Lung (tissue), 12 donors: ENCODE results near the gene GNA14. TPM values are rescaled to one million over a fixed set of nuclear protein-coding genes. Genes with fewer than 3 reads are reported as not detected.

Experiments used
- ATAC-seq: fragments of 200-7000 bp; cut with Tn5 transposase; one replicate; pipeline ENCODE4 v1.9.1; 2020; ENCODE audit warnings: moderate number of reproducible peaks; ENCODE audit not compliant: insufficient read depth, low FRiP score
- DNase-seq, 3 donors: peaks; one replicate each; pipeline ENCODE4 v3.0.0-alpha.2; 2013 to 2017
- H3K27ac ChIP-seq, 2 donors: one replicate each; pipeline ENCODE4 v1.5.1; 2013; ENCODE audit warnings: mild to moderate bottlenecking in 2 of 2, moderate library complexity in 2 of 2, control low read depth in 1 of 2, inconsistent platforms in 1 of 2, low read depth in 1 of 2, low read length in 1 of 2
- H3K27me3 ChIP-seq, 3 donors: one replicate each; pipeline ENCODE4 v1.5.1; 2013; ENCODE audit warnings: low read length in 2 of 3; ENCODE audit not compliant: control insufficient read depth in 3 of 3, insufficient read depth in 3 of 3
- H3K36me3 ChIP-seq, 4 donors: one replicate each; pipeline ENCODE4 v1.5.1; 2013; ENCODE audit warnings: low read length in 4 of 4, mild to moderate bottlenecking in 1 of 4, moderate library complexity in 1 of 4; ENCODE audit not compliant: control insufficient read depth in 4 of 4, insufficient read depth in 4 of 4
- H3K4me1 ChIP-seq, 5 donors: one replicate each; pipeline ENCODE4 v1.5.1; 2013; ENCODE audit warnings: low read length in 5 of 5, mild to moderate bottlenecking in 2 of 5, moderate library complexity in 1 of 5; ENCODE audit not compliant: control insufficient read depth in 5 of 5, insufficient read depth in 5 of 5
- H3K4me3 ChIP-seq: one replicate; pipeline ENCODE4 v1.5.1; 2013; ENCODE audit warnings: mild to moderate bottlenecking, control low read depth, moderate library complexity
- H3K9ac ChIP-seq, 2 donors: one replicate each; pipeline ENCODE4 v1.5.1; 2013; ENCODE audit warnings: low read length in 2 of 2, control low read depth in 1 of 2; ENCODE audit not compliant: insufficient read depth in 1 of 2
- H3K9me3 ChIP-seq, 4 donors: one replicate each; pipeline ENCODE4 v1.5.1; 2013; ENCODE audit warnings: low read length in 3 of 4, mild to moderate bottlenecking in 1 of 4, moderate library complexity in 1 of 4; ENCODE audit not compliant: control insufficient read depth in 4 of 4, insufficient read depth in 3 of 4
- CTCF ChIP-seq: IDR thresholded peaks from 2 replicates; pipeline ENCODE4 v1.5.1; 2012; ENCODE audit warnings: mild to moderate bottlenecking; ENCODE audit errors: control extremely low read depth, extremely low read depth
- WGBS, 2 donors: extraction: QIAGEN DNeasy Blood & Tissue Kit; methylation state at CpG; one replicate each; pipeline ENCODE4 v1.1.7; 2013; 5-methylcytosine and 5-hydroxymethylcytosine counted together
- polyA plus RNA-seq, 2 donors: library from polyadenylated mRNA; stranded (reverse); fragments of 200-250 nt; gene quantifications; one replicate each; pipeline ENCODE4 v1.2.1, GENCODE V29; 2013
- total RNA-seq, 2 donors: library from RNA; depleted of rRNA in 1 of 2; stranded (reverse); fragments of >200 nt in 1 of 2; gene quantifications; one replicate each; pipeline ENCODE4 v1.2.1, GENCODE V29; 2014 to 2021
- donor health status: control.
- donor health status: control.
- donor health status: Bipolar disorder and iron deficiency.
- donor health status: healthy.
- donor health status: DM: yes; HTN: yes; CAD: no.

The GNA14 gene
- total and polyA plus RNA-seq, 4 donors, result 4.1 to 15.1 (median 11.3) TPM

- H3K36me3 ChIP-seq, result no peaks in the 10 kb centered on the region
- H3K27ac ChIP-seq, result no peak overlapping the region
- 91 to 96% methylated on average over 3 of the region's 3 CpGs for WGBS, 2 donors
- ATAC-seq (no peak), DNase-seq (no peak)
- TF ChIP-seq CTCF, result no peak
- H3K4me3 ChIP-seq, result no peak overlapping the region
- H3K4me1 ChIP-seq, result peaks cover 0 to 65% (median 22%) of the 10 kb centered on the region in 5 donors
- H3K9me3 ChIP-seq, result no peaks in the 10 kb centered on the region
- no peaks in the 10 kb centered on the region for H3K27me3 ChIP-seq
- H3K9ac ChIP-seq, result no peak overlapping the region
Observed at GRCh38 chr9:77511525-77511924, 136.6 kb downstream of the GNA14 start.

- H3K4me1 ChIP-seq, result peaks cover 0 to 74% (median 22%) of the 10 kb centered on the region in 5 donors
- no peaks in the 10 kb centered on the region for H3K9me3 ChIP-seq
- no peak overlapping the region for H3K4me3 ChIP-seq
- H3K27ac ChIP-seq, result no peak overlapping the region
- whole genome bisulfite sequencing, 2 donors, result 81 to 91% methylated on average over 3 of the region's 3 CpGs
- ATAC-seq (no peak), DNase-seq (peak in 2 of 3 donors; percentile 35 to 62)
- H3K9ac ChIP-seq, result no peak overlapping the region
- no peaks in the 10 kb centered on the region for H3K36me3 ChIP-seq
- no peaks in the 10 kb centered on the region for H3K27me3 ChIP-seq
- no peak for TF ChIP-seq CTCF
Observed at GRCh38 chr9:77510666-77511065, 137.5 kb downstream of the GNA14 start.

- Histone ChIP-seq H3K9ac (no peak overlapping the region), H3K27ac (no peak overlapping the region), H3K36me3 (no peaks in the 10 kb centered on the region), H3K4me3 (no peak overlapping the region), H3K27me3 (no peaks in the 10 kb centered on the region), H3K9me3 (no peaks in the 10 kb centered on the region), H3K4me1 (peaks cover 0 to 82% (median 22%) of the 10 kb centered on the region in 5 donors)
- no peak for ATAC-seq
- peak; percentile 73 to 95 (median 94) for DNase-seq
- 91 to 95% methylated on average over 3 of the region's 3 CpGs for WGBS, 2 donors
- no peak for TF ChIP-seq CTCF
Observed at GRCh38 chr9:77508396-77508795, 139.7 kb downstream of the GNA14 start.

GRCh38 chr9:77507212-77507961 is 140.7 kb downstream of the GNA14 start:
- no peaks in the 10 kb centered on the region for H3K9me3 ChIP-seq
- H3K36me3 ChIP-seq, result no peaks in the 10 kb centered on the region
- H3K9ac ChIP-seq, result no peak overlapping the region
- H3K4me1 ChIP-seq, result peaks cover 0 to 72% (median 13%) of the 10 kb centered on the region in 5 donors
- WGBS, 2 donors, result 51 to 56% methylated on average over 7 of the region's 7 CpGs
- no peak overlapping the region for H3K27ac ChIP-seq
- H3K27me3 ChIP-seq, result no peaks in the 10 kb centered on the region
- ATAC-seq (peak; percentile 41), DNase-seq (peak; percentile 88 to 98 (median 97))
- TF ChIP-seq CTCF, result no peak
- no peak overlapping the region for H3K4me3 ChIP-seq
